Omental fat pad (tissue), 4 donors: Measurements from ENCODE around the gene TOR4A. TPM values are rescaled to one million over a fixed set of nuclear protein-coding genes. Genes with fewer than 3 reads are reported as not detected.

Experiments used
- ATAC-seq: fragments of 150-250 bp; one replicate; pipeline ENCODE4 v1.9.1; 2016; ENCODE audit warnings: mild to moderate bottlenecking, moderate library complexity; ENCODE audit not compliant: low FRiP score
- DNase-seq: peaks from one replicate; pipeline ENCODE4 v3.0.0-alpha.2; 2019; ENCODE audit warnings: low spot score
- total RNA-seq, 4 donors: library from RNA; depleted of rRNA; stranded (reverse); fragments of >200 nt; gene quantifications; one replicate each; pipeline ENCODE4 v1.1.0, GENCODE V29; 2016
- TF ChIP-seq, protein P1 (sequence below), 3 donors: fragments of 450-650 bp; IDR thresholded peaks; one replicate each; pipeline ENCODE4 v1.5.1; 2016 to 2017; ENCODE audit warnings: antibody characterized with exemption in 3 of 3, mild to moderate bottlenecking in 3 of 3, moderate library complexity in 2 of 3

TOR4A gene
- total RNA-seq, 4 donors from 2014 or later, result 9.8 to 17.7 (median 11.6) TPM

DNA sequence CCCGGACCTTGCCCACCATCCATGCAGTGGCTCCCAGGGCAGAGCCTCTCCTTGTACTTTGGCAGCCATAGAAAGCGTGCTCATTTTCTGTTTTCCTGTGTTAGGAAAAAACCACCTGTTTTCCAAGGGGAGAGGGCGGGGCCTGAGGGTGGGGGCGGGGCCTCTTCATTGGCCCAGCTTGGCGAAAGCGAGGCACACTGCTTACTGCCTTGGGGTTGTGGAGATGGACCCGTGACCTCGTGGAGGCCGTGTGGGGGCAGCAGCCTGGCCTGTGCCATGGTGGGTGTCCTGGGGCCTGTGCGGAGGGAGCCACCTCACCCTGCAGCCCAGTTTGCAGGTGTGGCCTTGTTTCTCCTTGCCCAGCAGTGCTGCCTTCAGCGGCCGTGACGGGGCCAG, 4.4 kb upstream of the TOR4A start:
- TF ChIP-seq, protein P1, sequence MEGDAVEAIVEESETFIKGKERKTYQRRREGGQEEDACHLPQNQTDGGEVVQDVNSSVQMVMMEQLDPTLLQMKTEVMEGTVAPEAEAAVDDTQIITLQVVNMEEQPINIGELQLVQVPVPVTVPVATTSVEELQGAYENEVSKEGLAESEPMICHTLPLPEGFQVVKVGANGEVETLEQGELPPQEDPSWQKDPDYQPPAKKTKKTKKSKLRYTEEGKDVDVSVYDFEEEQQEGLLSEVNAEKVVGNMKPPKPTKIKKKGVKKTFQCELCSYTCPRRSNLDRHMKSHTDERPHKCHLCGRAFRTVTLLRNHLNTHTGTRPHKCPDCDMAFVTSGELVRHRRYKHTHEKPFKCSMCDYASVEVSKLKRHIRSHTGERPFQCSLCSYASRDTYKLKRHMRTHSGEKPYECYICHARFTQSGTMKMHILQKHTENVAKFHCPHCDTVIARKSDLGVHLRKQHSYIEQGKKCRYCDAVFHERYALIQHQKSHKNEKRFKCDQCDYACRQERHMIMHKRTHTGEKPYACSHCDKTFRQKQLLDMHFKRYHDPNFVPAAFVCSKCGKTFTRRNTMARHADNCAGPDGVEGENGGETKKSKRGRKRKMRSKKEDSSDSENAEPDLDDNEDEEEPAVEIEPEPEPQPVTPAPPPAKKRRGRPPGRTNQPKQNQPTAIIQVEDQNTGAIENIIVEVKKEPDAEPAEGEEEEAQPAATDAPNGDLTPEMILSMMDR (IDR thresholded peaks at IDR 0.05), result no peak
- no peak for ATAC-seq
- no peak for DNase-seq

DNA sequence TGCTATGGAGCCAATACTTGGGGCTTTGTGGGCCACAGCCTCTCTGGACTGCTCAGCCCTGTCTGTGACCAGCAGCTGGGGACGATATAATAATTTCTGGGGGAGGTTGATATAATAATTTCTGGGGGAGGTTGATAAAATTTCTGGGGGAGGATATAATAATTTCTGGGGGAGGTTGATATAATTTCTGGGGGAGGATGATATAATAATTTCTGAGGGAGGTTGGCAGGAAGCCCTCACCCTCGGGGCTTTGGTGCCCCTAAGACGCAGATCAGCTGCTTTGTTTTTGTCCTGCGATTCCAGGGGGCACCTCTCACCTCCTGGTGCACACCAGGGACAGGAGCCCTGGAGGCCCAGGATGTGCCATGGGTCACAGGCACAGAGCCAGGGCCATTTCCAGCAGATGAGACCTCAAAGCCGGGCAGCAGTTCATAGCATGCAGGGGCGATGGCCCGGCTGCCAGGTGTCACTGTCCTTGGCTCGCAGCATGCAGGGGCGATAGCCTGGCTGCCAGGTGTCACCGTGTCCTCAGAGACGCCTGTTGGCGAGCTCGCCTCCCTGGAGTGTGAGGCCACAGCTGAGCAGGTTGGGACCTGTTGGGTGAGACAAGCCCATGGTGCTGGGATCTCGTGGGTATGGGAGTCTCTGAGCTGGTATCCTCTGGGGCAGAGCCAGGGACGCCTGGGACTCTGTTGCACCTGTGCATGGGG, 3.8 kb upstream of the TOR4A start:
- ATAC-seq (no peak), DNase-seq (no peak)
- TF ChIP-seq, protein P1 (IDR thresholded peaks at IDR 0.05), result no peak

GRCh38 chr9:137275203-137275587, 2.3 kb upstream of the TOR4A start:
- ATAC-seq, result no peak
- TF ChIP-seq, protein P1 (IDR thresholded peaks at IDR 0.05), result no peak
- DNase-seq, result no peak

- TF ChIP-seq, protein P1 (IDR thresholded peaks at IDR 0.05), result no peak
- no peak for ATAC-seq
- DNase-seq, result no peak
These were observed 1.7 kb upstream of the TOR4A start for GRCh38 chr9:137275588-137276472.

DNA sequence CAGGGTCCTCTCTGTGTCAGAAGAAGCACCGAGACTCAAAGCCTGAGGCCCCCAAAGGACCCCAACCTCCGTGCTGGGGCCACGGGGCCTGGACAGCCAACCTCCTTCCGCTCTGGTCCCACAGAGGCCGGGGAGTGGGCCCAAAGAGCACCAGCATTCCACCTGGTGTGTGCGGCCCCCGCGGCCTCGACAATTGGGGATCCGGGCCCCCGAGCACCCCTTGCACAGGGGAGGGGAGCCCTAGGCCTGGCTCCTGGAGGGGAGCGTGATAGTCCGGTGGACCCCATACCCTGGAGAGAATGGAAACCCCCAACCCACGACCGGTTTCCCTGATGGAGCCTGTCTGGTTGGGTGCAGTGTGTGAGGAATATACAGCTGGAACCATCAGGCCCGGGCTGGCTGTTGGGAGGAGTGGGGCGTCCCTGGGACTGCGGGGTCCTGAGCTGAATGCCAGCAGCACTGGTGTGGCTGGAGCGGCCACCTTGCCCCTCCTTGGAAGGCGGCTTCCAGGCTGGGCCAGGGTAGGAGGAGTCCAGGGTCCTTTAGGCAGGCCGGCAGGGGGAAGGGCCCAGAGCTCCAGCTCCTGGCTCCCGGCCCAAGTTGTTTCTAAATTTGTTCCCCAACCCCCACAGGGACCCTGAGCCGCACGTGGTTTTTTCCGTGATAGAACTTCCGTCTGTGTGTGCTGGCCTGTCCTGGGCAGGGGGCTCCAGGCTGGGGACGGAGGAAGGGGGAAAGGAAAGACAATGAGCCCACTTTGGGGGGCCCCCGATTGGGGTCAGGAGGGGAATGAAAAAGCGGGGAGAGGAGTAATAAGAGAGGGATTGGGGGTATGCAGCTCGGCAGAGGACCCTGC, 825 bp upstream of the TOR4A start:
- TF ChIP-seq, protein P1 (IDR thresholded peaks at IDR 0.05), result no peak
- ATAC-seq (peak; percentile 25), DNase-seq (no peak)

DNA sequence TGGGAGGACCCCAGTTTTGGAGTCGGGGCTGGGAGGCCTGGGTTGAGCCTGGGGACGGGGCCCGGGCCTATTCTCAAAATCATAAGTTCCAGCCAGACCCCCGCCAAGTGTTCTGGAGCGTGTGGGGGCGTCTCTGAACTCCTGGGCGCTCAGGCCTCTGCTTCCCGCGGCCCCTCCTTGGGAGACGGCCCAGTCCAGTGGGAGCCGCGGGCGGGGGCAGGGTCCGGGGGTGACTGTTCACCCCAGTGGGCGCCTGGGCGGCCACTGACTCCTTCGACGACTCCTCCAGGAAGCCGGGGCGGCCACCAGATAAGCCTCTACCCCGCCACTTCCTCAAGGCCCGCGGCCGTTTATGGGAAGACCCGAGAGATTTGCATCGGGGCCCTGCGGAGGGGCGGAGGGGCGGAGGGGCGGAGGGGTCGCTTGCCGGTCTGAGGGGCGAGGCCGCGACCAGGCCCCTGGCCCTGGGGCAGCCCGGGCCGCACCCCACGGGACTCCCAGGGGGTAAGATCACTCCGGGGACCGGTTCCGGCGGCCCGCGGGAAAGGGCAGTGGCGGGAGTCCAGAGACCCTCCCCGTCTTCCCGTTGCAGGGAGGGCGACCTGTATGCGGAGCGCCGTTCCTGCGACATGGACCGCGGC, 655 bp downstream of the TOR4A start:
- TF ChIP-seq, protein P1 (IDR thresholded peaks at IDR 0.05), result no peak
- DNase-seq (no peak), ATAC-seq (peak; percentile 10)
